MM.1S (cell line): ENCODE data around the gene STMN3.

Experiments used
- DNase-seq: peaks from one replicate; pipeline ENCODE4 v3.0.0-alpha.2; 2015
- H2AFZ ChIP-seq: fragments of 300-600 bp; sonication (generic); 2 replicates; pipeline ENCODE4 v1.6.0; 2016; ENCODE audit warnings: antibody characterized with exemption, low read length
- H3F3A ChIP-seq: fragments of 300-600 bp; sonication (generic); 2 replicates; pipeline ENCODE4 v1.6.1; 2016; ENCODE audit warnings: mild to moderate bottlenecking, antibody characterized with exemption, low read length, moderate library complexity, mixed read lengths; ENCODE audit not compliant: insufficient read depth
- H3K27ac ChIP-seq: fragments of 300-600 bp; sonication (generic); 2 replicates; pipeline ENCODE4 v1.5.1; 2016; ENCODE audit warnings: mild to moderate bottlenecking, low read length
- H3K27me3 ChIP-seq: fragments of 300-600 bp; sonication (generic); replicated peaks from 2 replicates; pipeline ENCODE4 v1.6.0; 2016; ENCODE audit warnings: low read length; ENCODE audit not compliant: insufficient read depth
- H3K36me3 ChIP-seq: fragments of 300-600 bp; sonication (generic); replicated peaks from 2 replicates; pipeline ENCODE4 v1.6.1; 2016; ENCODE audit warnings: mild to moderate bottlenecking, low read length, mixed read lengths; ENCODE audit not compliant: insufficient read depth
- H3K4me1 ChIP-seq: fragments of 300-600 bp; sonication (generic); 2 replicates; pipeline ENCODE4 v1.6.1; 2016; ENCODE audit warnings: low read length, mixed read lengths
- H3K4me2 ChIP-seq: fragments of 300-600 bp; sonication (generic); 2 replicates; pipeline ENCODE4 v1.6.0; 2016; ENCODE audit warnings: low read depth, low read length
- H3K4me3 ChIP-seq: fragments of 300-600 bp; sonication (generic); 2 replicates; pipeline ENCODE4 v1.5.1; 2016; ENCODE audit warnings: low read length, mixed read lengths
- H3K79me2 ChIP-seq: fragments of 300-600 bp; sonication (generic); 2 replicates; pipeline ENCODE4 v1.6.1; 2016; ENCODE audit warnings: mixed run types, low read length, mixed read lengths
- H3K9ac ChIP-seq: fragments of 300-600 bp; sonication (generic); 2 replicates; pipeline ENCODE4 v1.6.1; 2016; ENCODE audit warnings: low read length, mixed read lengths
- H3K9me2 ChIP-seq: fragments of 300-600 bp; sonication (generic); replicated peaks from 2 replicates; pipeline ENCODE4 v1.6.1; 2016; ENCODE audit warnings: mild to moderate bottlenecking, low read length, mixed read lengths; ENCODE audit not compliant: insufficient read depth
- H3K9me3 ChIP-seq: fragments of 300-600 bp; sonication (generic); replicated peaks from 2 replicates; pipeline ENCODE4 v1.6.1; 2016; ENCODE audit warnings: mild to moderate bottlenecking, low read length, mixed read lengths; ENCODE audit not compliant: insufficient read depth
- H4K20me1 ChIP-seq: fragments of 300-600 bp; sonication (generic); 2 replicates; pipeline ENCODE4 v1.6.1; 2016; ENCODE audit warnings: mild to moderate bottlenecking, low read length, moderate library complexity, mixed read lengths; ENCODE audit not compliant: insufficient read depth
- EZH2 ChIP-seq: fragments of 300-600 bp; sonication (generic); optimal IDR thresholded peaks from 2 replicates; pipeline ENCODE3; 2017; ENCODE audit warnings: low read depth, mild to moderate bottlenecking, antibody characterized with exemption, low read length, mixed read lengths
- EZH2phosphoT487 ChIP-seq: fragments of 300-600 bp; sonication (generic); IDR thresholded peaks from 2 replicates; pipeline ENCODE4 v1.6.1; 2018; ENCODE audit warnings: antibody characterized with exemption, low read length
- TF ChIP-seq, protein P1 (sequence below): fragments of 300-600 bp; sonication (generic); IDR thresholded peaks from 2 replicates; pipeline ENCODE4 v1.5.1; 2016; ENCODE audit warnings: antibody characterized with exemption, low read length, mixed read lengths

STMN3 gene

GRCh38 chr20:63659370-63659769 is 6.1 kb upstream of the STMN3 start:
- Histone ChIP-seq H3K9me2 (no peaks in the 10 kb centered on the region), H4K20me1 (no peaks in the 10 kb centered on the region), H3K9ac (peak overlapping the region; percentile 85; the same call in 1 of the 2 replicates), H3K79me2 (peaks cover 21% of the 10 kb centered on the region), H3K4me1 (0 out of 2 replicates have a peak, but pooled peaks cover 4% of the 10 kb centered on the region), H2AFZ (no peak overlapping the region), H3K27me3 (peaks cover 13% of the 10 kb centered on the region), H3K9me3 (no peaks in the 10 kb centered on the region), H3K27ac (no peak overlapping the region), H3K4me3 (peak overlapping the region; percentile 95), H3F3A (no peaks in the 10 kb centered on the region), H3K4me2 (peak overlapping the region; percentile 52; the same call in 1 of the 2 replicates), H3K36me3 (no peaks in the 10 kb centered on the region)
- no peak for DNase-seq
- TF ChIP-seq EZH2 = no peak
- TF ChIP-seq, protein P1, sequence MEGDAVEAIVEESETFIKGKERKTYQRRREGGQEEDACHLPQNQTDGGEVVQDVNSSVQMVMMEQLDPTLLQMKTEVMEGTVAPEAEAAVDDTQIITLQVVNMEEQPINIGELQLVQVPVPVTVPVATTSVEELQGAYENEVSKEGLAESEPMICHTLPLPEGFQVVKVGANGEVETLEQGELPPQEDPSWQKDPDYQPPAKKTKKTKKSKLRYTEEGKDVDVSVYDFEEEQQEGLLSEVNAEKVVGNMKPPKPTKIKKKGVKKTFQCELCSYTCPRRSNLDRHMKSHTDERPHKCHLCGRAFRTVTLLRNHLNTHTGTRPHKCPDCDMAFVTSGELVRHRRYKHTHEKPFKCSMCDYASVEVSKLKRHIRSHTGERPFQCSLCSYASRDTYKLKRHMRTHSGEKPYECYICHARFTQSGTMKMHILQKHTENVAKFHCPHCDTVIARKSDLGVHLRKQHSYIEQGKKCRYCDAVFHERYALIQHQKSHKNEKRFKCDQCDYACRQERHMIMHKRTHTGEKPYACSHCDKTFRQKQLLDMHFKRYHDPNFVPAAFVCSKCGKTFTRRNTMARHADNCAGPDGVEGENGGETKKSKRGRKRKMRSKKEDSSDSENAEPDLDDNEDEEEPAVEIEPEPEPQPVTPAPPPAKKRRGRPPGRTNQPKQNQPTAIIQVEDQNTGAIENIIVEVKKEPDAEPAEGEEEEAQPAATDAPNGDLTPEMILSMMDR = no peak
- no peak for TF ChIP-seq EZH2phosphoT487

GRCh38 chr20:63658749-63659187 is 5.5 kb upstream of the STMN3 start:
- 0 out of 2 replicates have a peak, but pooled peaks cover 4% of the 10 kb centered on the region for H3K4me1 ChIP-seq
- H3K4me2 ChIP-seq = peak overlapping the region; percentile 52
- H3K9me2 ChIP-seq = no peaks in the 10 kb centered on the region
- no peaks in the 10 kb centered on the region for H3F3A ChIP-seq
- no peak for DNase-seq
- peaks cover 21% of the 10 kb centered on the region for H3K79me2 ChIP-seq
- H3K4me3 ChIP-seq = peak overlapping the region; percentile 95
- peak overlapping the region; percentile 95 for H2AFZ ChIP-seq
- no peaks in the 10 kb centered on the region for H3K9me3 ChIP-seq
- H4K20me1 ChIP-seq = no peaks in the 10 kb centered on the region
- H3K27ac ChIP-seq = no peak overlapping the region
- H3K27me3 ChIP-seq = peaks cover 19% of the 10 kb centered on the region
- H3K36me3 ChIP-seq = no peaks in the 10 kb centered on the region
- TF ChIP-seq, protein P1 = no peak
- TF ChIP-seq EZH2phosphoT487 (no peak), EZH2 (no peak)
- peak overlapping the region; percentile 85 for H3K9ac ChIP-seq

GRCh38 chr20:63657937-63658748 is 4.9 kb upstream of the STMN3 start, which contains the start of gene RTEL1:
Gene RTEL1, plus strand, starts transcription at chr20:63658312. Its CDS starts 1,091 bp downstream, at chr20:63659403.
- Histone ChIP-seq H3K79me2 (peaks cover 21% of the 10 kb centered on the region), H3K4me3 (peak within 1 kb of the TSS; percentile 95), H3K27ac (peak within 1 kb of the TSS; percentile 54; the same call in 1 of the 2 replicates), H3K4me2 (peak within 1 kb of the TSS; percentile 70), H2AFZ (peak within 1 kb of the TSS; percentile 95), H3K36me3 (no peaks in the 10 kb centered on the region), H3K27me3 (peaks cover 22% of the 10 kb centered on the region), H3K9ac (peak within 1 kb of the TSS; percentile 85), H3F3A (no peaks in the 10 kb centered on the region), H3K4me1 (0 out of 2 replicates have a peak, but pooled peaks cover 4% of the 10 kb centered on the region), H3K9me3 (no peaks in the 10 kb centered on the region), H3K9me2 (no peaks in the 10 kb centered on the region), H4K20me1 (no peaks in the 10 kb centered on the region)
- TF ChIP-seq EZH2phosphoT487 (no peak), EZH2 (no peak)
- TF ChIP-seq, protein P1 = no peak
- DNase-seq = peak; percentile 94
